GM21390 (cell line): ENCODE data around the gene INCA1.

Experiments used
- ATAC-seq: cut with Tn5 transposase; IDR thresholded peaks from one replicate; pipeline ENCODE4 v1.9.1; 2021; ENCODE audit not compliant: unreplicated experiment

Gene INCA1

GRCh38 chr17:5011928-5012327 is 14.6 kb upstream of the INCA1 start:
- no peak for ATAC-seq

GRCh38 chr17:5003214-5003867 is 6.0 kb upstream of the INCA1 start:
- ATAC-seq, result no peak

- ATAC-seq, result no peak
Observed at GRCh38 chr17:5002121-5002788, 4.9 kb upstream of the INCA1 start.

GRCh38 chr17:5000237-5000639 is 2.9 kb upstream of the INCA1 start:
- no peak for ATAC-seq

GRCh38 chr17:4999430-5000093 is 2.2 kb upstream of the INCA1 start:
- no peak for ATAC-seq

- ATAC-seq, result no peak
Observed at GRCh38 chr17:4998732-4999429, 1.6 kb upstream of the INCA1 start.

- ATAC-seq, result peak; percentile 3
Observed at GRCh38 chr17:4998027-4998731, 857 bp upstream of the INCA1 start.

- ATAC-seq, result no peak
Observed at GRCh38 chr17:4994081-4994595, 3.2 kb downstream of the INCA1 start.

GRCh38 chr17:4987767-4988567 is 9.4 kb downstream of the INCA1 start:
- no peak for ATAC-seq

GRCh38 chr17:4986951-4987766 is 10.2 kb downstream of the INCA1 start, which contains the start of gene CAMTA2:
Gene CAMTA2 (minus strand): TSS chr17:4987675. CDS start chr17:4986222, 1,453 bp downstream.
- ATAC-seq, result peak; percentile 73

GRCh38 chr17:4986403-4986802 is 10.9 kb downstream of the INCA1 start:
- ATAC-seq, result no peak

GRCh38 chr17:4982305-4982704 is 15.0 kb downstream of the INCA1 start:
- ATAC-seq, result no peak

- ATAC-seq, result no peak
Observed at GRCh38 chr17:4980644-4981216, 16.6 kb downstream of the INCA1 start.

GRCh38 chr17:4978726-4979125 is 18.6 kb downstream of the INCA1 start:
- ATAC-seq, result no peak

- no peak for ATAC-seq
Observed at GRCh38 chr17:4974115-4974670, 23.1 kb downstream of the INCA1 start.

GRCh38 chr17:4973256-4974114 is 23.8 kb downstream of the INCA1 start:
- no peak for ATAC-seq

- ATAC-seq, result no peak
Observed at GRCh38 chr17:4972752-4973151, 24.6 kb downstream of the INCA1 start.
